HG03457 (cell line): Measurements from ENCODE around the gene FMO2.

Experiments
- ATAC-seq: cut with Tn5 transposase; IDR thresholded peaks from one replicate; pipeline ENCODE4 v1.9.1; 2021; ENCODE audit warnings: moderate number of reproducible peaks; ENCODE audit not compliant: unreplicated experiment

The FMO2 gene

DNA sequence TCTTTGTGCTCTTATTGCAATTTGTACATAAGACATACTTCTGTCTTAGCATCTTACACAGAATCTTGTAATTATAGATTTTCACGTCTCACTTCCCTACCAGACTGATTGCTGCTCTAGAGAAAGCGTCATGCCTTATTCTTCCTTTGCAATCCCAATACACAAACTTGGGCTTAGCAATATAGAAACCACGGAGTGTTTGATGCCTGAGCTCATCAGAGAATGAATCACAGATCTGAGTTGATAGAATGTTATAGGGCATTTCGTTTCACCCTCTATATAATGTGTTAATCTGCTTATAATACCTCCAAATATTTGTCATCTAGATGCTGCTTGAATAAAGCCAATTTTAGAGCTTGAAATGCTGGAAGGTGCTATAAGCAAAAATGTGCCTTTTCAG is 69.8 kb downstream of the FMO2 start:
- ATAC-seq = no peak

DNA sequence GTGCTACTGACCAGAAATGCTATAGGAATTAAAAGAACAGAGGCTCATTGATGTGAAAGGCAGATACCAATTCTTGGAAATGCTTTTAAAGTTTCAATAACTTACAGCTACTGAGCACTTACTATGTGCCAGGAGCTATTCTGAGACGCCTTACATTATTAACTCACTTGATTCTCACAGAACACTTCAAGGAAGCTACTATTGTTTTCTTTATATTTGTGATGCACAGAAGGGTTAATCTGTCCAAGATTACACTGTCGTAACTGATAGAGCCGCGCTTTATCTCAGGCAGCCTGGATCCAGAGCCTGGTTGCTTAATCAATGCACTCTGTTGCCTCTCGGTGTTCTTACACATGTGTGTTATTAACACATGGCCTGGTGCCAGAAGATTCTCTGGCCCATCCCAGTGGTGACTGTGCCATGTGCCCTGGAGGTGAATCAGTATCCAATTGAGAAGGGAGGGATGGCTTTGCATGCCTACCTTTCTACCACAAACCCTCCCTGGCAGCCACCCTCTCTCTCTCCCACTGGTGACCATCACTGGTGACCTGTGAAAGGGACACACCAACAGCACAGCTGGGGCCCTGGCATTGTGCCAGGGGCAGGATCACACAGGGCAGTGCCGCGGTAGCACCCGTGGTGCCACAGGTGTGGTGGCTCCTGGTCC is 72.0 kb downstream of the FMO2 start:
- no peak for ATAC-seq

DNA sequence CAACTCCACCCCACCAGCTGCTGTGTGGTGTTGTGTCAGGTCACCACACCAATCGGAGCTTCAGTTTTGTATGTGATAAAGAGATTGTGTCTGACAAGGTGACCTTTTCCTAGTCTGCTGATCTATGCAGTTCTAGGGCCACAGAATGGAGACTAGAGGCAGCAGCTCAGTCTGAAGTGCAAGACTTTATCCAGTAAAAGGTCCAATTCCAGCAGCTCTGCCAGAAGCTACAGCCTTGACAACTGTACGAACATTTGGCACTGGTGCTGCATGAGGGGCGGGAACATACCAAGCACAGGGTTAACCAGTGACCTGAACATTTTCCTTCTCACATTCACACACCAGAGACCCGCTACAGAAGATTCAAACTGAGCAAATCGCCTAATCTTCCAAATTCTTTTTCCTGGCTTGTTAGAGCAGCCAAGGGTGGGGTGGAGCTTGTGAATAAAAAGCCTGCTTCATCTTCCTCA is 72.5 kb downstream of the FMO2 start:
- ATAC-seq = no peak

DNA sequence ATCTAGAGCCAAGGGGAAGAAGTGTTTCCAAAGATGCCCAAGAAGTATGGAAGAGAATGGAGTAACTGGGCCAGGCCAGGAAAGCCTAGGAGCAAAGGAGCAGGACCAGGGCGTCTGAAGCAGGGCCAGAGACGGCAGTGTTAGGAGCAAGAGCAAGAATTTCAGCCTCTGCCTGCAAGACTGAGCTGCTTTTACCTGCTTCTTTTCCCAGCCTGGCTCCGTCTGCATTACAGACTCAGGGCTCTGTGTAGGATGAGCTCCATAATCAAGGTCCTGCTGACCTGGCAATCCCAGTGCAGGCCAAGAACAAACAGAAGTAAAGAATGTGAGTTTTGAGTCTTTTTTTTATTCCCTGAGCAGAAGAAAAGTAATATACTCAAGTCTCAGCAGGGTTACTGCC is 73.3 kb downstream of the FMO2 start:
- no peak for ATAC-seq

DNA sequence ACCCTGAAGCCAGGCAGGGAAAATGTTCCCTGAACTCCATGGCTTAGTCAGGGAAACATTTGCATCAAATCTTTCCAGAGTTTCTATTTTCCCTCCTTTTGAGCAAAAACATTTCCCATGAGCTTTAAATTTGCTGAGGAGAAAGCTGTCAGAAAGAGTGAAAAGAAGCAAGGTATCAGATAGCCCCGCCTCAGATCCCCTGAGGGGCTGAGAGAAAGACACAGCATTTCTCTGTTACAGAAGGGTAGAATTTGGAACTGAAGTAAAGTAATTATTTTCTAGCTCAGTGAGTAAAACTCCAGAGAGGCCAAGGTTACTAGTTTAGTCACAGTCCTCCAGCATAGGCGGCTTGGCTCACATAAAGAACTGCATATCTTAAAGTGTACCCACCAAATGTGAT is 73.8 kb downstream of the FMO2 start:
- no peak for ATAC-seq
